Glomerular visceral epithelial cell (primary cell): Measurements from ENCODE around the gene CDKAL1.
"Not testable (repeated sequence)": the region's sequence is repeated elsewhere in the genome, so short reads cannot be mapped to it uniquely, and the experiment has no call there.

ENCODE experiments used
- DNase-seq: peaks from one replicate; pipeline ENCODE4 v3.0.0-alpha.2; 2016; ENCODE audit errors: extremely low spot score

The CDKAL1 gene

GRCh38 chr6:21167790-21168189, 633.5 kb downstream of the CDKAL1 start:
- no peak for DNase-seq

GRCh38 chr6:21171801-21172200, 637.5 kb downstream of the CDKAL1 start:
- no peak for DNase-seq

- DNase-seq = no peak
Observed at GRCh38 chr6:21173031-21173430, 638.8 kb downstream of the CDKAL1 start.

- no peak for DNase-seq
Observed at GRCh38 chr6:21173678-21174077, 639.4 kb downstream of the CDKAL1 start.

- no peak for DNase-seq
Observed at GRCh38 chr6:21176197-21176596, 641.9 kb downstream of the CDKAL1 start.

- DNase-seq = no peak
Observed at GRCh38 chr6:21180155-21180554, 645.9 kb downstream of the CDKAL1 start.

- no peak for DNase-seq
Observed at GRCh38 chr6:21180800-21181337, 646.6 kb downstream of the CDKAL1 start.

GRCh38 chr6:21181866-21182265, 647.6 kb downstream of the CDKAL1 start:
- no peak for DNase-seq

GRCh38 chr6:21182589-21182988, 648.3 kb downstream of the CDKAL1 start:
- DNase-seq = no peak

- no peak for DNase-seq
Observed at GRCh38 chr6:21185861-21186478, 651.7 kb downstream of the CDKAL1 start.

GRCh38 chr6:21186479-21187055, 652.3 kb downstream of the CDKAL1 start:
- no peak for DNase-seq

- DNase-seq = no peak
Observed at GRCh38 chr6:21187485-21187884, 653.2 kb downstream of the CDKAL1 start.

GRCh38 chr6:21188505-21189223, 654.4 kb downstream of the CDKAL1 start:
- DNase-seq = no peak

- DNase-seq = no peak
Observed at GRCh38 chr6:21189759-21190158, 655.5 kb downstream of the CDKAL1 start.

- DNase-seq = no peak
Observed at GRCh38 chr6:21190701-21191100, 656.4 kb downstream of the CDKAL1 start.

GRCh38 chr6:21193790-21194475, 659.7 kb downstream of the CDKAL1 start:
- no peak for DNase-seq

GRCh38 chr6:21195301-21195700, 661.0 kb downstream of the CDKAL1 start:
- not testable (repeated sequence) for DNase-seq

GRCh38 chr6:21198032-21198640, 663.9 kb downstream of the CDKAL1 start:
- peak; percentile 31 for DNase-seq

GRCh38 chr6:21199262-21199661, 665.0 kb downstream of the CDKAL1 start:
- DNase-seq = no peak

- peak; percentile 20 for DNase-seq
Observed at GRCh38 chr6:21200134-21200870, 666.0 kb downstream of the CDKAL1 start.

GRCh38 chr6:21201187-21201586, 666.9 kb downstream of the CDKAL1 start:
- no peak for DNase-seq
